ENCODE results near the gene GEMIN7. TPM values are rescaled to one million over a fixed set of nuclear protein-coding genes. Genes with fewer than 3 reads are reported as not detected.

GEMIN7 gene
- total RNA-seq, 1 donor from 2014 or later, result 46.0 TPM

- TF ChIP-seq EZH2 (IDR thresholded peaks at IDR 0.05; ENCODE audit: insufficient read depth, low read length) (no peak), CTCF (IDR thresholded peaks at IDR 0.05; ENCODE audit: insufficient read depth, low read depth, low read length) (no peak)
- peak overlapping the region; percentile 74 for H3K4me3 Mint-ChIP-seq (ENCODE audit: unreplicated experiment)
- no peaks in the 10 kb centered on the region for H3K9me3 ChIP-seq (ENCODE audit: insufficient read depth, low read depth, low read length)
- H3K9ac ChIP-seq (ENCODE audit: low read length), result peak overlapping the region; percentile 55
- H3K9me3 Mint-ChIP-seq (ENCODE audit: unreplicated experiment), result no peaks in the 10 kb centered on the region
- peaks cover 3% of the 10 kb centered on the region for H3K27me3 Mint-ChIP-seq (ENCODE audit: low read depth, unreplicated experiment)
- FAIRE-seq, result no peak
- H3K36me3 ChIP-seq (ENCODE audit: insufficient read depth, low read length), result no peaks in the 10 kb centered on the region
- peak overlapping the region; percentile 20 for H3K27ac Mint-ChIP-seq (ENCODE audit: unreplicated experiment)
- H3K27me3 ChIP-seq (ENCODE audit: insufficient read depth, low read length), result no peaks in the 10 kb centered on the region
- no peak for DNase-seq (ENCODE audit: low read depth)
- H3K79me2 ChIP-seq (ENCODE audit: insufficient read depth, low read length), result peaks cover 30% of the 10 kb centered on the region
- no peak overlapping the region for H3K27ac ChIP-seq (ENCODE audit: low read depth, low read length)
- H3K4me1 ChIP-seq (ENCODE audit: insufficient read depth, low read length), result peaks cover 14% of the 10 kb centered on the region
- peaks cover 13% of the 10 kb centered on the region for H4K20me1 ChIP-seq (ENCODE audit: insufficient read depth, low read length)
- H3K4me1 Mint-ChIP-seq (ENCODE audit: low read depth, unreplicated experiment), result peaks cover 4% of the 10 kb centered on the region
- peak overlapping the region; percentile 88 for H3K4me2 ChIP-seq (ENCODE audit: low read length)
- peak overlapping the region; percentile 60 for H3K4me3 ChIP-seq (ENCODE audit: insufficient read depth, low read depth, low read length)
- peaks cover 5% of the 10 kb centered on the region for H3K36me3 Mint-ChIP-seq (ENCODE audit: low read depth, unreplicated experiment)
- H2AFZ ChIP-seq (ENCODE audit: low read depth, low read length), result peak overlapping the region; percentile 82
These were observed 2.0 kb upstream of the GEMIN7 start for GRCh38 chr19:45076851-45077730.

DNA sequence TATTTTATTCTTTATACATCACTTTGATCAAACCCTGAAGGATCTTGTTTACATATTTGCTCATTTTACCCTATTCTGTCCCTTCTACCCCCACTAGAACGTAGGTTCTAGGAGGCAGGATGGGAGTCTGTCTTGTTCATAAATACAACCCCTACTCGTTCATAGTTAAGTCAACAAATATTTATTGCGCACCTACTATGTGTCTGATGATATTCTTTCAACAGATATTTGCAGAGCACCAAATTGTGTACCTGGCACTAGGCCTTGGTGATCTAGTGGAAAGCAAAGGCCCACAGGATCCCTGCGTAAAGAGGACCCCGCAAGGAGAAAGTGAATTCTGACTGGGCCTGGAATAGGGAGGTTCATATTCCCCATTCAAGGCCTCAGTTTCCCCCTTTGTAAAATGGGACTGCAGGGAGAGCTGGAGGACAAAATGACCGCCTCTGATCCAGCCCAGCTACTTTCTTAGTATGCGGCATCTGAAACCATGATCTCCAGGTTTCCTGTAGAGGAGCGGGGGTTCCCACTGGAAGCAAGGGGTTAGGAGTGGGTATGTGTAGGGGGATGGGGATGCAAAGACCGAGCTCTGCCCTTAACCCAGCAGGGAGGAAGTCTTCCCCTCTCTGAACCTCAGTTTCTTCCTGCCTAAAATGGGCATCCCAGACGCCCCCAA lies 534 bp upstream of the GEMIN7 start:
- peaks cover 8% of the 10 kb centered on the region for H3K36me3 Mint-ChIP-seq (ENCODE audit: low read depth, unreplicated experiment)
- DNase-seq (ENCODE audit: low read depth), result no peak
- no peak for TF ChIP-seq CTCF (IDR thresholded peaks at IDR 0.05; ENCODE audit: insufficient read depth, low read depth, low read length)
- TF ChIP-seq EZH2 (IDR thresholded peaks at IDR 0.05; ENCODE audit: insufficient read depth, low read length), result no peak
- Histone ChIP-seq H3K9ac (ENCODE audit: low read length) (peak overlapping the region; percentile 94), H3K4me3 (ENCODE audit: insufficient read depth, low read depth, low read length) (peak overlapping the region; percentile 81), H3K27ac (ENCODE audit: low read depth, low read length) (peak overlapping the region; percentile 6), H3K4me1 (ENCODE audit: insufficient read depth, low read length) (peaks cover 14% of the 10 kb centered on the region), H3K36me3 (ENCODE audit: insufficient read depth, low read length) (no peaks in the 10 kb centered on the region), H4K20me1 (ENCODE audit: insufficient read depth, low read length) (peaks cover 27% of the 10 kb centered on the region), H3K79me2 (ENCODE audit: insufficient read depth, low read length) (peaks cover 45% of the 10 kb centered on the region), H3K9me3 (ENCODE audit: insufficient read depth, low read depth, low read length) (no peaks in the 10 kb centered on the region), H3K4me2 (ENCODE audit: low read length) (peak overlapping the region; percentile 96), H3K27me3 (ENCODE audit: insufficient read depth, low read length) (no peaks in the 10 kb centered on the region), H2AFZ (ENCODE audit: low read depth, low read length) (peak overlapping the region; percentile 89)
- peaks cover 3% of the 10 kb centered on the region for H3K27me3 Mint-ChIP-seq (ENCODE audit: low read depth, unreplicated experiment)
- FAIRE-seq, result no peak
- peaks cover 4% of the 10 kb centered on the region for H3K4me1 Mint-ChIP-seq (ENCODE audit: low read depth, unreplicated experiment)
- H3K9me3 Mint-ChIP-seq (ENCODE audit: unreplicated experiment), result peaks cover 2% of the 10 kb centered on the region
- peak overlapping the region; percentile 53 for H3K27ac Mint-ChIP-seq (ENCODE audit: unreplicated experiment)
- H3K4me3 Mint-ChIP-seq (ENCODE audit: unreplicated experiment), result peak overlapping the region; percentile 66

Data from astrocyte (in vitro differentiated cells and primary cell).